Hepatocyte (in vitro differentiated cells): ENCODE data around the gene LSAMP.

Experiments
- EZH2 ChIP-seq: fragments of 200-600 bp; sonication (generic); IDR thresholded peaks from 2 replicates; pipeline ENCODE4 v1.6.1; 2016; ENCODE audit warnings: antibody characterized with exemption, mild to moderate bottlenecking, borderline replicate concordance
- EZH2phosphoT487 ChIP-seq: fragments of 200-600 bp; sonication (generic); IDR thresholded peaks from one replicate; pipeline ENCODE4 v1.6.1; 2018; ENCODE audit warnings: antibody characterized with exemption, mild to moderate bottlenecking, low read depth, moderate library complexity; ENCODE audit not compliant: unreplicated experiment, severe bottlenecking
- TF ChIP-seq, protein P1 (sequence below): fragments of 200-600 bp; sonication (generic); IDR thresholded peaks from 2 replicates; pipeline ENCODE4 v1.5.1; 2016; ENCODE audit warnings: antibody characterized with exemption, mild to moderate bottlenecking; ENCODE audit not compliant: poor library complexity

- TF ChIP-seq, protein P1, sequence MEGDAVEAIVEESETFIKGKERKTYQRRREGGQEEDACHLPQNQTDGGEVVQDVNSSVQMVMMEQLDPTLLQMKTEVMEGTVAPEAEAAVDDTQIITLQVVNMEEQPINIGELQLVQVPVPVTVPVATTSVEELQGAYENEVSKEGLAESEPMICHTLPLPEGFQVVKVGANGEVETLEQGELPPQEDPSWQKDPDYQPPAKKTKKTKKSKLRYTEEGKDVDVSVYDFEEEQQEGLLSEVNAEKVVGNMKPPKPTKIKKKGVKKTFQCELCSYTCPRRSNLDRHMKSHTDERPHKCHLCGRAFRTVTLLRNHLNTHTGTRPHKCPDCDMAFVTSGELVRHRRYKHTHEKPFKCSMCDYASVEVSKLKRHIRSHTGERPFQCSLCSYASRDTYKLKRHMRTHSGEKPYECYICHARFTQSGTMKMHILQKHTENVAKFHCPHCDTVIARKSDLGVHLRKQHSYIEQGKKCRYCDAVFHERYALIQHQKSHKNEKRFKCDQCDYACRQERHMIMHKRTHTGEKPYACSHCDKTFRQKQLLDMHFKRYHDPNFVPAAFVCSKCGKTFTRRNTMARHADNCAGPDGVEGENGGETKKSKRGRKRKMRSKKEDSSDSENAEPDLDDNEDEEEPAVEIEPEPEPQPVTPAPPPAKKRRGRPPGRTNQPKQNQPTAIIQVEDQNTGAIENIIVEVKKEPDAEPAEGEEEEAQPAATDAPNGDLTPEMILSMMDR = no peak
- no peak for TF ChIP-seq EZH2phosphoT487
- TF ChIP-seq EZH2 = no peak
Observed at GRCh38 chr3:116314476-116314875, 130.8 kb downstream of the LSAMP start.
